WTC11 (cell line): Measurements from ENCODE around the gene MED4. TPM values are rescaled to one million over a fixed set of nuclear protein-coding genes. Genes with fewer than 3 reads are reported as not detected.

Experiments used
- ATAC-seq: fragments of 200-7000 bp; cut with Tn5 transposase; 2 replicates; pipeline ENCODE4 v1.10.0; 2021; ENCODE audit warnings: mild to moderate bottlenecking, moderate library complexity
- CTCF ChIA-PET: fragments of 300-600 bp; sonication (Branson Sonifier 250); formaldehyde crosslinking; loops from one replicate; lab custom pipeline; 2021; ENCODE audit warnings: antibody characterized with exemption; lab: Charles Lee
- POLR2A ChIA-PET: fragments of 350-600 bp; sonication (Branson Sonifier 250); formaldehyde crosslinking; loops from one replicate; lab custom pipeline; 2021; ENCODE audit warnings: antibody characterized with exemption; lab: Charles Lee
- DNase-seq: peaks from one replicate; pipeline ENCODE4 v3.0.0; 2021; ENCODE audit warnings: low spot score
- H3K27ac Mint-ChIP-seq: 2 replicates; pipeline ENCODE4 v1.8.0; 2021; ENCODE audit warnings: mixed read lengths
- H3K27me3 Mint-ChIP-seq: 2 replicates; pipeline ENCODE4 v1.8.0; 2021; ENCODE audit warnings: low read depth, mild to moderate bottlenecking, moderate library complexity, mixed read lengths
- H3K36me3 Mint-ChIP-seq: 2 replicates; pipeline ENCODE4 v1.8.0; 2021; ENCODE audit warnings: mixed read lengths
- H3K4me1 Mint-ChIP-seq: 2 replicates; pipeline ENCODE4 v1.8.0; 2022; ENCODE audit warnings: mixed read lengths
- H3K4me3 Mint-ChIP-seq: 2 replicates; pipeline ENCODE4 v1.8.0; 2021; ENCODE audit warnings: mild to moderate bottlenecking, moderate library complexity, mixed read lengths
- H3K9me3 Mint-ChIP-seq: 2 replicates; pipeline ENCODE4 v1.8.0; 2021; ENCODE audit warnings: mixed read lengths
- ATF1 ChIP-seq: sonication (generic); formaldehyde crosslinking; IDR thresholded peaks from 2 replicates; pipeline ENCODE4 v1.8.1; 2023; ENCODE audit warnings: mild to moderate bottlenecking, moderate library complexity, missing genetic modification reagents
- ATF3 ChIP-seq: sonication (generic); formaldehyde crosslinking; conservative IDR thresholded peaks from 2 replicates; pipeline ENCODE4 v1.8.1; 2022; ENCODE audit warnings: mild to moderate bottlenecking, missing genetic modification reagents
- E2F1 ChIP-seq: sonication (generic); formaldehyde crosslinking; IDR thresholded peaks from 2 replicates; pipeline ENCODE4 v1.8.0; 2022; ENCODE audit warnings: mild to moderate bottlenecking, missing genetic modification reagents
- EMX1 ChIP-seq: fragments of 250-450 bp; sonication (Bioruptor Pico); IDR thresholded peaks from 2 replicates; pipeline ENCODE4 v1.8.0; 2021; ENCODE audit warnings: mild to moderate bottlenecking
- GRHL2 ChIP-seq: fragments of 250-450 bp; sonication (Bioruptor Pico); IDR thresholded peaks from 2 replicates; pipeline ENCODE4 v1.8.0; 2022; ENCODE audit warnings: mild to moderate bottlenecking, moderate library complexity; ENCODE audit not compliant: insufficient replicate concordance, severe bottlenecking
- HMGA2 ChIP-seq: fragments of 250-450 bp; sonication (Bioruptor Pico); IDR thresholded peaks from 2 replicates; pipeline ENCODE4 v1.4.0; 2021; ENCODE audit warnings: mild to moderate bottlenecking, moderate library complexity
- HMGXB4 ChIP-seq: sonication (generic); formaldehyde crosslinking; IDR thresholded peaks from 2 replicates; pipeline ENCODE4 v1.8.1; 2023; ENCODE audit warnings: mild to moderate bottlenecking, moderate library complexity, missing genetic modification reagents
- IRF1 ChIP-seq: sonication (generic); formaldehyde crosslinking; IDR thresholded peaks from 2 replicates; pipeline ENCODE4 v1.8.0; 2023; ENCODE audit warnings: missing genetic modification reagents
- NFE2L1 ChIP-seq: sonication (generic); formaldehyde crosslinking; IDR thresholded peaks from 2 replicates; pipeline ENCODE4 v1.8.1; 2023; ENCODE audit warnings: missing genetic modification reagents
- NR2C2 ChIP-seq: sonication (generic); formaldehyde crosslinking; IDR thresholded peaks from 2 replicates; pipeline ENCODE4 v1.8.0; 2022; ENCODE audit warnings: mild to moderate bottlenecking, missing genetic modification reagents
- PREB ChIP-seq: sonication (generic); formaldehyde crosslinking; IDR thresholded peaks from 2 replicates; pipeline ENCODE4 v1.8.1; 2022; ENCODE audit warnings: mild to moderate bottlenecking, missing genetic modification reagents, moderate library complexity, borderline replicate concordance
- SMAD4 ChIP-seq: sonication (generic); formaldehyde crosslinking; IDR thresholded peaks from 2 replicates; pipeline ENCODE4 v1.8.0; 2022; ENCODE audit warnings: mild to moderate bottlenecking, missing genetic modification reagents
- SOX15 ChIP-seq: fragments of 250-450 bp; sonication (Bioruptor Pico); IDR thresholded peaks from 2 replicates; pipeline ENCODE4 v1.9.0; 2021; ENCODE audit warnings: mild to moderate bottlenecking
- SP1 ChIP-seq: sonication (generic); formaldehyde crosslinking; conservative IDR thresholded peaks from 2 replicates; pipeline ENCODE4 v1.8.1; 2022; ENCODE audit warnings: missing genetic modification reagents
- ZBTB21 ChIP-seq: sonication (generic); formaldehyde crosslinking; IDR thresholded peaks from 2 replicates; pipeline ENCODE4 v1.8.1; 2023; ENCODE audit warnings: mild to moderate bottlenecking, missing genetic modification reagents, borderline replicate concordance
- ZMAT4 ChIP-seq: fragments of 250-450 bp; sonication (Bioruptor Pico); IDR thresholded peaks from 2 replicates; pipeline ENCODE4 v1.9.0; 2021; ENCODE audit warnings: mild to moderate bottlenecking
- ZNF232 ChIP-seq: sonication (generic); formaldehyde crosslinking; IDR thresholded peaks from 2 replicates; pipeline ENCODE4 v1.8.0; 2022; ENCODE audit warnings: mild to moderate bottlenecking, missing genetic modification reagents
- ZNF263 ChIP-seq: sonication (generic); formaldehyde crosslinking; IDR thresholded peaks from 2 replicates; pipeline ENCODE4 v1.8.1; 2022; ENCODE audit warnings: low read depth, mild to moderate bottlenecking, moderate library complexity, missing genetic modification reagents
- ZNF281 ChIP-seq: sonication (generic); formaldehyde crosslinking; IDR thresholded peaks from 2 replicates; pipeline ENCODE4 v1.8.0; 2023; ENCODE audit warnings: mild to moderate bottlenecking, missing genetic modification reagents
- ZNF317 ChIP-seq: sonication (generic); formaldehyde crosslinking; IDR thresholded peaks from 2 replicates; pipeline ENCODE4 v1.8.1; 2023; ENCODE audit warnings: low read depth, mild to moderate bottlenecking, moderate library complexity, missing genetic modification reagents, borderline replicate concordance
- ZNF423 ChIP-seq: fragments of 250-450 bp; sonication (Bioruptor Pico); IDR thresholded peaks from 2 replicates; pipeline ENCODE4 v2.1.2; 2022; ENCODE audit warnings: mild to moderate bottlenecking, moderate library complexity
- ZNF512 ChIP-seq: sonication (generic); formaldehyde crosslinking; IDR thresholded peaks from 2 replicates; pipeline ENCODE4 v1.8.1; 2022; ENCODE audit warnings: missing genetic modification reagents, borderline replicate concordance
- total RNA-seq: library from RNA; stranded (reverse); gene quantifications from 3 replicates; pipeline ENCODE4 v1.2.3, GENCODE V29; 2021

MED4 gene
- total RNA-seq, 1 experiment from 2014 or later: 48.1 TPM

- TF ChIP-seq HMGXB4 (CRISPR knock-in tag) (no peak), ZNF512 (CRISPR knock-in tag) (no peak), PREB (no peak), ATF3 (CRISPR knock-in tag) (no peak), HMGA2 (CRISPR knock-in tag) (no peak), ZNF263 (CRISPR knock-in tag) (no peak)
Measured at GRCh38 chr13:48081739-48082138, 13.2 kb downstream of the MED4 start (continued).

- ATAC-seq: peak; percentile 58
- Mint-ChIP-seq H3K9me3 (peaks cover 28% of the 10 kb centered on the region), H3K4me1 (no peaks in the 10 kb centered on the region), H3K27ac (no peak overlapping the region), H3K4me3 (no peak overlapping the region), H3K27me3 (no peaks in the 10 kb centered on the region), H3K36me3 (peaks cover 85% of the 10 kb centered on the region)
- POLR2A ChIA-PET: no interaction called here
- TF ChIP-seq ZNF423 (CRISPR knock-in tag): no peak
- TF ChIP-seq NR2C2: no peak
- TF ChIP-seq ZNF281 (CRISPR knock-in tag): no peak
- no peak for TF ChIP-seq GRHL2 (CRISPR knock-in tag)
- no peak for TF ChIP-seq E2F1 (CRISPR knock-in tag)
- no peak for TF ChIP-seq SMAD4
- TF ChIP-seq NFE2L1 (CRISPR knock-in tag): no peak
- TF ChIP-seq ZMAT4 (CRISPR knock-in tag): no peak
- TF ChIP-seq SP1: no peak
- DNase-seq: no peak
- CTCF ChIA-PET: no interaction called here
Measured at GRCh38 chr13:48078251-48078656, 16.6 kb downstream of the MED4 start.

- H3K27me3 Mint-ChIP-seq: peaks cover 9% of the 10 kb centered on the region
- no peaks in the 10 kb centered on the region for H3K4me1 Mint-ChIP-seq
- ChIA-PET CTCF (no interaction called here), POLR2A (no interaction called here)
- no peak for DNase-seq
- no peak overlapping the region for H3K27ac Mint-ChIP-seq
- ATAC-seq: no peak
- peaks cover 70% of the 10 kb centered on the region for H3K9me3 Mint-ChIP-seq
- H3K4me3 Mint-ChIP-seq: no peak overlapping the region
- H3K36me3 Mint-ChIP-seq: peaks cover 97% of the 10 kb centered on the region
- TF ChIP-seq ATF1 (CRISPR knock-in tag): no peak
- no peak for TF ChIP-seq ZNF232 (CRISPR knock-in tag)
- TF ChIP-seq ZNF317 (CRISPR knock-in tag): no peak
- no peak for TF ChIP-seq SOX15 (CRISPR knock-in tag)
- TF ChIP-seq ZBTB21 (CRISPR knock-in tag): no peak
- TF ChIP-seq EMX1: no peak
- TF ChIP-seq SMAD4: no peak
- TF ChIP-seq IRF1: no peak
- TF ChIP-seq ZMAT4 (CRISPR knock-in tag): no peak
Measured at GRCh38 chr13:48074006-48074405, 20.9 kb downstream of the MED4 start.
